Ovary (tissue), 3 donors: ENCODE data around the gene NCEH1.

ENCODE experiments used
- EP300 ChIP-seq: sonication (generic); formaldehyde crosslinking; IDR thresholded peaks from one replicate; pipeline ENCODE4 v1.6.1; 2017; ENCODE audit warnings: antibody characterized with exemption
- TF ChIP-seq, protein P1 (sequence below), 3 donors: fragments of 450-650 bp in 2 of 3; fragments of 200-600 bp in 1 of 3; IDR thresholded peaks; one replicate each; pipeline versions ENCODE4 v1.5.1 to v1.8.0; 2016 to 2022; ENCODE audit warnings: antibody characterized with exemption in 3 of 3, mild to moderate bottlenecking in 1 of 3
- donor health status: DM: no; HTN: no; CAD: no.

DNA sequence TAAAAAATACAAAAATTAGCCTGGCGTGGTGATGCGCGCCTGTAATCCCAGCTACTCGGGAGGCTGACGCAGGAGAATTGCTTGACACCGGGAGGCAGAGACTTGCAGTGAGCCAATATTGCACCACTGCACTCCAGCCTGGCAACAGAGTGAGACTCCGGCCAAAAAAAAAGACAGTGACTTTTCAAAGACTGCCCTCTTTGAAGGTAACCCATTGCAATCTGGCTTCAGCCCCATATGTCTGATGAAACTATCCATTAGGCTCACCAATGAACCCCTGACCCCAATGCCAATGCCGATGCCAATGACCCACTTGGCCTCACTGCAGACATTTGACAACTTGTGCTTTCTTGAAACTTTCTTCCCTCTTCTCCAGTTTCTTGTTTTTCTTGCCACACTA is 54.3 kb downstream of the NCEH1 start:
- TF ChIP-seq, protein P1, sequence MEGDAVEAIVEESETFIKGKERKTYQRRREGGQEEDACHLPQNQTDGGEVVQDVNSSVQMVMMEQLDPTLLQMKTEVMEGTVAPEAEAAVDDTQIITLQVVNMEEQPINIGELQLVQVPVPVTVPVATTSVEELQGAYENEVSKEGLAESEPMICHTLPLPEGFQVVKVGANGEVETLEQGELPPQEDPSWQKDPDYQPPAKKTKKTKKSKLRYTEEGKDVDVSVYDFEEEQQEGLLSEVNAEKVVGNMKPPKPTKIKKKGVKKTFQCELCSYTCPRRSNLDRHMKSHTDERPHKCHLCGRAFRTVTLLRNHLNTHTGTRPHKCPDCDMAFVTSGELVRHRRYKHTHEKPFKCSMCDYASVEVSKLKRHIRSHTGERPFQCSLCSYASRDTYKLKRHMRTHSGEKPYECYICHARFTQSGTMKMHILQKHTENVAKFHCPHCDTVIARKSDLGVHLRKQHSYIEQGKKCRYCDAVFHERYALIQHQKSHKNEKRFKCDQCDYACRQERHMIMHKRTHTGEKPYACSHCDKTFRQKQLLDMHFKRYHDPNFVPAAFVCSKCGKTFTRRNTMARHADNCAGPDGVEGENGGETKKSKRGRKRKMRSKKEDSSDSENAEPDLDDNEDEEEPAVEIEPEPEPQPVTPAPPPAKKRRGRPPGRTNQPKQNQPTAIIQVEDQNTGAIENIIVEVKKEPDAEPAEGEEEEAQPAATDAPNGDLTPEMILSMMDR (IDR thresholded peaks at IDR 0.05) = no peak
- TF ChIP-seq EP300 = no peak
